WERI-Rb-1 (cell line): ENCODE measurements around the gene GOLGA3.
"Not testable (repeated sequence)": the region's sequence is repeated elsewhere in the genome, so short reads cannot be mapped to it uniquely, and the experiment has no call there.

Source experiments
- DNase-seq: peaks from one replicate; pipeline ENCODE4 v3.0.0-alpha.2; 2020
- H3K27ac ChIP-seq: fragments of 250-450 bp; sonication (Bioruptor Pico); 2 replicates; pipeline ENCODE4 v1.5.1; 2020; ENCODE audit warnings: mild to moderate bottlenecking, moderate library complexity
- H3K27me3 ChIP-seq: fragments of 250-450 bp; sonication (Bioruptor Pico); 2 replicates; pipeline ENCODE4 v1.5.1; 2021; ENCODE audit warnings: mild to moderate bottlenecking, low read depth, moderate library complexity; ENCODE audit not compliant: insufficient read depth, severe bottlenecking
- H3K36me3 ChIP-seq: fragments of 250-450 bp; sonication (Bioruptor Pico); 2 replicates; pipeline ENCODE4 v1.5.1; 2020; ENCODE audit warnings: mild to moderate bottlenecking, moderate library complexity
- H3K4me3 ChIP-seq: 2 replicates; pipeline ENCODE4 v1.5.1; 2011; ENCODE audit warnings: low read depth, mild to moderate bottlenecking, control low read depth, low read length
- H3K9me3 ChIP-seq: fragments of 250-450 bp; sonication (Bioruptor Pico); 2 replicates; pipeline ENCODE4 v1.5.1; 2021; ENCODE audit warnings: mild to moderate bottlenecking, moderate library complexity; ENCODE audit not compliant: severe bottlenecking
- TF ChIP-seq, protein P1 (sequence below): IDR thresholded peaks from 2 replicates; pipeline ENCODE4 v1.5.1; 2011; ENCODE audit warnings: low read depth, mild to moderate bottlenecking, control low read depth, inconsistent platforms, low read length

The GOLGA3 gene

DNA sequence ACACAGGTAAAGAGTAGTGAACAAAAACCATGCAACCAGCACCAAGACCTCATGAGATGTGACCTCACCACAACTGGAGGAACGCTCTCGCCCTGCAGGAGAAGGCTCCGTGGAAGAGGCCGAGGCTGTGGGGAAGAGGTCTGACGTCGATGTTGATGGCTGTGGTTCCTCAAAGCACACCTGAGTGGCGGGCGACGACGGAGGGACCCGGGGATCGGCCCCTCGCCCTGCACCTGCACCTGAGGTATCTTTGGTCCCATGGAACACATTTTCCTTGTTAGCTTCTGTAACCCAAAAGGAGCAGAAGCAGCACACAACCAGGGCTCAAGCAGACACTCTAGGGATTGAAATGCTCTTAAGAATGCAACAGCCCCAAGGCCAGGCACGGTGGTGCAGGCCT is 40.9 kb upstream of the GOLGA3 start:
- peaks cover 59% of the 10 kb centered on the region for H3K36me3 ChIP-seq
- DNase-seq: no peak
- TF ChIP-seq, protein P1, sequence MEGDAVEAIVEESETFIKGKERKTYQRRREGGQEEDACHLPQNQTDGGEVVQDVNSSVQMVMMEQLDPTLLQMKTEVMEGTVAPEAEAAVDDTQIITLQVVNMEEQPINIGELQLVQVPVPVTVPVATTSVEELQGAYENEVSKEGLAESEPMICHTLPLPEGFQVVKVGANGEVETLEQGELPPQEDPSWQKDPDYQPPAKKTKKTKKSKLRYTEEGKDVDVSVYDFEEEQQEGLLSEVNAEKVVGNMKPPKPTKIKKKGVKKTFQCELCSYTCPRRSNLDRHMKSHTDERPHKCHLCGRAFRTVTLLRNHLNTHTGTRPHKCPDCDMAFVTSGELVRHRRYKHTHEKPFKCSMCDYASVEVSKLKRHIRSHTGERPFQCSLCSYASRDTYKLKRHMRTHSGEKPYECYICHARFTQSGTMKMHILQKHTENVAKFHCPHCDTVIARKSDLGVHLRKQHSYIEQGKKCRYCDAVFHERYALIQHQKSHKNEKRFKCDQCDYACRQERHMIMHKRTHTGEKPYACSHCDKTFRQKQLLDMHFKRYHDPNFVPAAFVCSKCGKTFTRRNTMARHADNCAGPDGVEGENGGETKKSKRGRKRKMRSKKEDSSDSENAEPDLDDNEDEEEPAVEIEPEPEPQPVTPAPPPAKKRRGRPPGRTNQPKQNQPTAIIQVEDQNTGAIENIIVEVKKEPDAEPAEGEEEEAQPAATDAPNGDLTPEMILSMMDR: no peak
- H3K9me3 ChIP-seq: no peaks in the 10 kb centered on the region
- H3K27ac ChIP-seq: no peak overlapping the region
- no peaks in the 10 kb centered on the region for H3K27me3 ChIP-seq
- H3K4me3 ChIP-seq: no peak overlapping the region

GRCh38 chr12:132866251-132866828 is 37.7 kb upstream of the GOLGA3 start:
- no peaks in the 10 kb centered on the region for H3K27me3 ChIP-seq
- H3K36me3 ChIP-seq: peaks cover 46% of the 10 kb centered on the region
- H3K4me3 ChIP-seq: no peak overlapping the region
- no peak for DNase-seq
- TF ChIP-seq, protein P1: no peak
- H3K27ac ChIP-seq: no peak overlapping the region
- H3K9me3 ChIP-seq: no peaks in the 10 kb centered on the region

DNA sequence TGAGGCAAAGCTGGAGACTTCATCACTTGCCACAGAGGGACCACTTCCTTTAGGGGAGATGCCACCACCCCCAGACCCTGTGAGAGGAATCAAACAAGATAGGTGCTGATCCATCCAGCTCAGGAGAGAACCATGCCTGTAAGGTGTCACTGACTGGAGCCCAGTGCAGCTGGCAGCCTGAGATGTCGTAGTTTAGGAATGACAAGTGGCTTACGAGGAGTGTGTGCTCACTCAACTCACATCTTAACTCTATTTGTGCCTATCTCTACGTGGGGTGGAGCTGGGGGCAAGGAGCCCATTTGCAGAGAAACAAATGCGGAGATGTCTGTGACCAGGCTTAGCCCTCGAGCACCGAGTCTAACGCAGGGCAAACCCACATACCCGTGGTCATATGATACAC is 32.9 kb upstream of the GOLGA3 start:
- Histone ChIP-seq H3K27me3 (no peaks in the 10 kb centered on the region), H3K9me3 (no peaks in the 10 kb centered on the region), H3K4me3 (no peak overlapping the region), H3K36me3 (peaks cover 57% of the 10 kb centered on the region), H3K27ac (no peak overlapping the region)
- no peak for DNase-seq
- TF ChIP-seq, protein P1: no peak

- DNase-seq: no peak
- TF ChIP-seq, protein P1: no peak
- Histone ChIP-seq H3K27me3 (no peaks in the 10 kb centered on the region), H3K4me3 (no peak overlapping the region), H3K36me3 (peaks cover 72% of the 10 kb centered on the region), H3K9me3 (no peaks in the 10 kb centered on the region), H3K27ac (no peak overlapping the region)
These were observed 30.1 kb upstream of the GOLGA3 start for GRCh38 chr12:132858718-132859266.

- H3K27me3 ChIP-seq, H3K9me3 ChIP-seq, H3K27ac ChIP-seq, DNase-seq, H3K4me3 ChIP-seq: not testable (repeated sequence)
- H3K36me3 ChIP-seq: peaks cover 86% of the 10 kb centered on the region
These were observed 28.4 kb upstream of the GOLGA3 start for GRCh38 chr12:132857019-132857418.

DNA sequence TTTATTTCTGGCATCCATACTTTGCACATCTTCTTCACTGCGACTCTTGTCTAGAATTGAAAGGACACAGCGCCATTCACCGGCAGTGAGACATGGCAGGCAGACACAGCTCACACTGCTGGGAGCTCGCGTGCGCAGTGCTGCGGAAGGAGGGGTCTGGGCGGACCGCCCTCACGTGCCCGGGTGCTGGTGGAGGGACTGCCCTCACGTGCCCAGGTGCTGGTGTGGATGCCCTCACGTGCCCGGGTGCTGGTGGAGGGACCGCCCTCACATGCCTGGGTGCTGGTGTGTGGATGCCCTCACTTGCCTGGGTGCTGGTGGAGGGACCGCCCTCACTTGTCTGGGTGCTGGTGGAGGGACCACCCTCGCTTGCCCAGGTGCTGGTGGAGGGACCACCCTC is 27.9 kb upstream of the GOLGA3 start:
- Histone ChIP-seq H3K27ac (no peak overlapping the region), H3K9me3 (no peaks in the 10 kb centered on the region), H3K4me3 (no peak overlapping the region), H3K36me3 (peaks cover 82% of the 10 kb centered on the region), H3K27me3 (no peaks in the 10 kb centered on the region)
- no peak for DNase-seq
- TF ChIP-seq, protein P1: no peak

- not testable (repeated sequence) for H3K27me3 ChIP-seq, H3K4me3 ChIP-seq, H3K9me3 ChIP-seq, DNase-seq, H3K27ac ChIP-seq
- peaks cover 79% of the 10 kb centered on the region for H3K36me3 ChIP-seq
These were observed 26.5 kb upstream of the GOLGA3 start for GRCh38 chr12:132855211-132855610.
